IMR-90 (cell line): ENCODE measurements around the gene CLCA1. TPM values are rescaled to one million over a fixed set of nuclear protein-coding genes. Genes with fewer than 3 reads are reported as not detected.

Experiments
- ATAC-seq: fragments of 200-7000 bp; cut with Tn5 transposase; 2 replicates; pipeline ENCODE4 v1.9.1; 2020; ENCODE audit warnings: low read depth, mild to moderate bottlenecking, moderate library complexity
- BruUV-seq: library from RNA; stranded (reverse); fragments of 400-500 nt; replicated peaks from 2 replicates; lab custom pipeline; 2021; lab: Mats Ljungman, UMichigan
- CTCF ChIA-PET: fragments of 300-600 bp; formaldehyde crosslinking; extraction: SDS; loops from one replicate; lab custom pipeline; 2021; ENCODE audit warnings: antibody characterized with exemption; lab: Yijun Ruan, JAX
- POLR2A ChIA-PET: fragments of 300-600 bp; sonication (Branson Sonifier 250); formaldehyde crosslinking; loops from one replicate; lab custom pipeline; 2022; ENCODE audit warnings: antibody characterized with exemption; ENCODE audit not compliant: unreplicated experiment; lab: Charles Lee
- DNase-seq: peaks from one replicate; pipeline ENCODE4 v3.0.0; 2013
- H2AFZ ChIP-seq: replicated peaks from 2 replicates; pipeline ENCODE3; 2013; ENCODE audit warnings: low read length, mild to moderate bottlenecking; ENCODE audit not compliant: poor library complexity
- H2AK5ac ChIP-seq: 2 replicates; pipeline ENCODE4 v1.6.1; 2013; ENCODE audit warnings: low read depth, low read length, inconsistent platforms
- H2AK9ac ChIP-seq: replicated peaks from 2 replicates; pipeline ENCODE3; 2013; ENCODE audit warnings: mild to moderate bottlenecking, low read depth, low read length, moderate library complexity; ENCODE audit not compliant: poor library complexity
- H2BK120ac ChIP-seq: 2 replicates; pipeline ENCODE4 v1.6.1; 2013; ENCODE audit warnings: low read depth, low read length, inconsistent platforms
- H2BK15ac ChIP-seq: 3 replicates; pipeline ENCODE4 v1.6.1; 2013; ENCODE audit warnings: low read depth, low read length, inconsistent platforms
- H2BK20ac ChIP-seq: 2 replicates; pipeline ENCODE4 v1.6.1; 2013; ENCODE audit warnings: low read depth, mild to moderate bottlenecking, inconsistent platforms, low read length, moderate library complexity
- H2BK5ac ChIP-seq: 2 replicates; pipeline ENCODE4 v1.6.1; 2013; ENCODE audit warnings: mild to moderate bottlenecking, low read depth, low read length, inconsistent platforms; ENCODE audit not compliant: poor library complexity, severe bottlenecking
- H3K14ac ChIP-seq: replicated peaks from 2 replicates; pipeline ENCODE4 v1.6.1; 2013; ENCODE audit warnings: low read depth, low read length, inconsistent platforms
- H3K18ac ChIP-seq: 2 replicates; pipeline ENCODE4 v1.6.1; 2013; ENCODE audit warnings: low read depth, low read length, control low read depth
- H3K23ac ChIP-seq: 2 replicates; pipeline ENCODE4 v1.6.1; 2013; ENCODE audit warnings: low read depth, low read length, inconsistent platforms
- H3K27ac ChIP-seq: 2 replicates; pipeline ENCODE4 v1.5.1; 2013; ENCODE audit warnings: mild to moderate bottlenecking, control low read depth, low read length; ENCODE audit not compliant: insufficient read depth
- H3K27me3 ChIP-seq: 2 replicates; pipeline ENCODE4 v1.6.1; 2013; ENCODE audit warnings: low read length; ENCODE audit not compliant: control insufficient read depth, insufficient read depth
- H3K36me3 ChIP-seq: 2 replicates; pipeline ENCODE4 v1.6.1; 2013; ENCODE audit warnings: low read length, mixed read lengths; ENCODE audit not compliant: control insufficient read depth, insufficient read depth
- H3K4ac ChIP-seq: 2 replicates; pipeline ENCODE4 v1.6.1; 2013; ENCODE audit warnings: low read depth, low read length, inconsistent platforms
- H3K4me1 ChIP-seq: 2 replicates; pipeline ENCODE4 v1.6.1; 2013; ENCODE audit warnings: low read length, mixed read lengths; ENCODE audit not compliant: control insufficient read depth, insufficient read depth
- H3K4me2 ChIP-seq: 2 replicates; pipeline ENCODE4 v1.6.1; 2013; ENCODE audit warnings: low read depth, mild to moderate bottlenecking, control low read depth, low read length, moderate library complexity
- H3K4me3 ChIP-seq: 2 replicates; pipeline ENCODE4 v1.5.1; 2013; ENCODE audit warnings: low read depth, mild to moderate bottlenecking, control low read depth, low read length, moderate library complexity; ENCODE audit not compliant: insufficient read depth
- H3K56ac ChIP-seq: 2 replicates; pipeline ENCODE4 v1.6.1; 2013; ENCODE audit warnings: low read length, inconsistent platforms; ENCODE audit not compliant: insufficient read depth; ENCODE audit errors: extremely low read depth
- H3K79me1 ChIP-seq, 2 experiments: 2 replicates each; pipeline ENCODE4 v1.6.1; 2013; ENCODE audit warnings: low read length in 2 of 2, inconsistent platforms in 1 of 2, low read depth in 1 of 2
- H3K9ac ChIP-seq: 2 replicates; pipeline ENCODE4 v1.6.1; 2013; ENCODE audit warnings: low read depth, low read length, control low read depth
- H3K9me1 ChIP-seq: 2 replicates; pipeline ENCODE4 v1.6.1; 2013; ENCODE audit warnings: low read length, inconsistent platforms; ENCODE audit not compliant: insufficient read depth
- H3K9me3 ChIP-seq: 2 replicates; pipeline ENCODE4 v1.6.1; 2013; ENCODE audit warnings: low read length; ENCODE audit not compliant: control insufficient read depth, insufficient read depth
- H4K20me1 ChIP-seq: 2 replicates; pipeline ENCODE4 v1.6.1; 2013; ENCODE audit warnings: low read length, inconsistent platforms; ENCODE audit not compliant: insufficient read depth
- H4K5ac ChIP-seq: 2 replicates; pipeline ENCODE4 v1.6.1; 2013; ENCODE audit warnings: mild to moderate bottlenecking, low read depth, low read length, control low read depth
- H4K8ac ChIP-seq, 2 experiments: 2 replicates each; pipeline ENCODE4 v1.6.1; 2013; ENCODE audit warnings: low read depth in 2 of 2, low read length in 2 of 2, control low read depth in 1 of 2, inconsistent platforms in 1 of 2
- H4K91ac ChIP-seq: 2 replicates; pipeline ENCODE4 v1.6.1; 2013; ENCODE audit warnings: low read depth, low read length, inconsistent platforms; ENCODE audit not compliant: insufficient read depth
- BHLHE40 ChIP-seq: fragments of 150-350 bp; IDR thresholded peaks from 2 replicates; pipeline ENCODE4 v1.6.1; 2016; ENCODE audit warnings: mild to moderate bottlenecking, low read depth, low read length
- CEBPB ChIP-seq: IDR thresholded peaks from 2 replicates; pipeline ENCODE4 v1.6.1; 2012; ENCODE audit warnings: low read depth, low read length, improper control_type of control experiment
- CHD1 ChIP-seq: IDR thresholded peaks from 2 replicates; pipeline ENCODE4 v1.6.1; 2012; ENCODE audit warnings: low read depth, low read length, improper control_type of control experiment
- ELK1 ChIP-seq: fragments of 150-350 bp; IDR thresholded peaks from 2 replicates; pipeline ENCODE4 v1.6.1; 2016; ENCODE audit warnings: low read depth, mild to moderate bottlenecking, low read length, moderate library complexity, borderline replicate concordance
- MAFK ChIP-seq: IDR thresholded peaks from 2 replicates; pipeline ENCODE4 v1.6.1; 2012; ENCODE audit warnings: low read depth, low read length, improper control_type of control experiment
- MAZ ChIP-seq: IDR thresholded peaks from 2 replicates; pipeline ENCODE4 v1.6.1; 2012; ENCODE audit warnings: low read depth, mild to moderate bottlenecking, low read length, improper control_type of control experiment, moderate library complexity, borderline replicate concordance
- MXI1 ChIP-seq: IDR thresholded peaks from 2 replicates; pipeline ENCODE4 v1.6.1; 2012; ENCODE audit warnings: low read depth, mild to moderate bottlenecking, low read length, moderate library complexity, borderline replicate concordance
- NFE2L2 ChIP-seq: fragments of 150-350 bp; IDR thresholded peaks from 2 replicates; pipeline ENCODE4 v1.6.1; 2016; ENCODE audit warnings: low read depth, mild to moderate bottlenecking, low read length
- POLR2A ChIP-seq: IDR thresholded peaks from 2 replicates; pipeline ENCODE4 v1.6.1; 2012; ENCODE audit warnings: mild to moderate bottlenecking, low read depth, low read length
- RAD21 ChIP-seq: IDR thresholded peaks from 2 replicates; pipeline ENCODE4 v1.6.1; 2012; ENCODE audit warnings: low read length, improper control_type of control experiment
- RCOR1 ChIP-seq: IDR thresholded peaks from 2 replicates; pipeline ENCODE4 v1.6.1; 2012; ENCODE audit warnings: mild to moderate bottlenecking, low read length, improper control_type of control experiment; ENCODE audit not compliant: insufficient replicate concordance
- RFX5 ChIP-seq: IDR thresholded peaks from 2 replicates; pipeline ENCODE4 v1.8.0; 2012; ENCODE audit warnings: low read depth, mild to moderate bottlenecking, low read length, moderate library complexity
- SMC3 ChIP-seq: fragments of 150-350 bp; IDR thresholded peaks from 2 replicates; pipeline ENCODE4 v1.6.1; 2016; ENCODE audit warnings: low read depth, mild to moderate bottlenecking, antibody characterized with exemption, low read length, moderate library complexity
- WGBS, 2 experiments: methylation state at CpG; one replicate each; pipeline versions ENCODE4 v1.1.5 to v1.1.7; 2013; ENCODE audit warnings: missing lambda C conversion rate in 2 of 2; ENCODE audit not compliant: insufficient read length in 1 of 2; ENCODE audit errors: extremely low coverage in 2 of 2; 5-methylcytosine and 5-hydroxymethylcytosine counted together
- dilution Hi-C: fragments of 300-500 bp; cut with HindIII; formaldehyde crosslinking; loops from one replicate; pipeline ENCODE4 v1.14.3; 2018; ENCODE audit warnings: low sequenced_read_pairs; ENCODE audit not compliant: unreplicated experiment
- in situ Hi-C: fragments of 300-500 bp; cut with MboI; formaldehyde crosslinking; loops from 3 replicates; pipeline ENCODE4 v1.14.3; 2019; ENCODE audit warnings: low sequenced_read_pairs, inconsistent platforms, mixed read lengths
- intact Hi-C: fragments of 100-400 bp; cut with micrococcal nuclease; formaldehyde crosslinking; loops from 2 replicates; pipeline ENCODE4 v1.10.0; 2022
- polyA plus RNA-seq, 3 experiments: library from polyadenylated mRNA; depleted of rRNA; stranded (reverse); fragments of >200 nt; gene quantifications; 2 replicates each; pipeline ENCODE4 v1.2.3, GENCODE V29; 2012; ENCODE audit warnings: low replicate concordance in 1 of 3
- total RNA-seq: library from RNA; depleted of rRNA; stranded (reverse); fragments of >200 nt; gene quantifications from 2 replicates; pipeline ENCODE4 v1.2.3, GENCODE V29; 2012
- TF ChIP-seq, protein P1 (sequence below): conservative IDR thresholded peaks from 2 replicates; pipeline ENCODE4 v1.5.1; 2012; ENCODE audit warnings: mild to moderate bottlenecking, low read depth, low read length, improper control_type of control experiment
- TF ChIP-seq, protein P2 (sequence below): fragments of 150-350 bp; IDR thresholded peaks from 2 replicates; pipeline ENCODE4 v1.6.1; 2017; ENCODE audit warnings: mild to moderate bottlenecking, antibody characterized with exemption, low read length, low read depth

Gene CLCA1
- total and polyA plus RNA-seq, 2 of the 4 experiments (the other 2 are of a cell fraction), result not detected

- H3K4me2 ChIP-seq, result no peak overlapping the region
- no TSS peak for BruUV-seq
Observed at GRCh38 chr1:86541859-86542258, 73.1 kb downstream of the CLCA1 start.

More at GRCh38 chr1:86541859-86542258, 73.1 kb downstream of the CLCA1 start:
- no peak overlapping the region for H2AK9ac ChIP-seq
- intact Hi-C loops, result no loop called here
- no peaks in the 10 kb centered on the region for H3K79me1 ChIP-seq
- H3K27me3 ChIP-seq, result peaks cover 1% of the 10 kb centered on the region; the same call in 1 of the 2 replicates
- no peak overlapping the region for H2BK5ac ChIP-seq
- TF ChIP-seq SMC3 (no peak), RCOR1 (no peak), NFE2L2 (no peak), MAZ (no peak), MXI1 (no peak), CHD1 (no peak), RAD21 (no peak), RFX5 (no peak), MAFK (no peak), ELK1 (no peak), POLR2A (no peak), BHLHE40 (no peak), CEBPB (no peak)
- TF ChIP-seq, protein P1, sequence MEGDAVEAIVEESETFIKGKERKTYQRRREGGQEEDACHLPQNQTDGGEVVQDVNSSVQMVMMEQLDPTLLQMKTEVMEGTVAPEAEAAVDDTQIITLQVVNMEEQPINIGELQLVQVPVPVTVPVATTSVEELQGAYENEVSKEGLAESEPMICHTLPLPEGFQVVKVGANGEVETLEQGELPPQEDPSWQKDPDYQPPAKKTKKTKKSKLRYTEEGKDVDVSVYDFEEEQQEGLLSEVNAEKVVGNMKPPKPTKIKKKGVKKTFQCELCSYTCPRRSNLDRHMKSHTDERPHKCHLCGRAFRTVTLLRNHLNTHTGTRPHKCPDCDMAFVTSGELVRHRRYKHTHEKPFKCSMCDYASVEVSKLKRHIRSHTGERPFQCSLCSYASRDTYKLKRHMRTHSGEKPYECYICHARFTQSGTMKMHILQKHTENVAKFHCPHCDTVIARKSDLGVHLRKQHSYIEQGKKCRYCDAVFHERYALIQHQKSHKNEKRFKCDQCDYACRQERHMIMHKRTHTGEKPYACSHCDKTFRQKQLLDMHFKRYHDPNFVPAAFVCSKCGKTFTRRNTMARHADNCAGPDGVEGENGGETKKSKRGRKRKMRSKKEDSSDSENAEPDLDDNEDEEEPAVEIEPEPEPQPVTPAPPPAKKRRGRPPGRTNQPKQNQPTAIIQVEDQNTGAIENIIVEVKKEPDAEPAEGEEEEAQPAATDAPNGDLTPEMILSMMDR, result no peak
- TF ChIP-seq, protein P2, sequence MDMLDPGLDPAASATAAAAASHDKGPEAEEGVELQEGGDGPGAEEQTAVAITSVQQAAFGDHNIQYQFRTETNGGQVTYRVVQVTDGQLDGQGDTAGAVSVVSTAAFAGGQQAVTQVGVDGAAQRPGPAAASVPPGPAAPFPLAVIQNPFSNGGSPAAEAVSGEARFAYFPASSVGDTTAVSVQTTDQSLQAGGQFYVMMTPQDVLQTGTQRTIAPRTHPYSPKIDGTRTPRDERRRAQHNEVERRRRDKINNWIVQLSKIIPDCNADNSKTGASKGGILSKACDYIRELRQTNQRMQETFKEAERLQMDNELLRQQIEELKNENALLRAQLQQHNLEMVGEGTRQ, result no peak
- no peak overlapping the region for H2AFZ ChIP-seq
- ATAC-seq (no peak), DNase-seq (no peak)
- no peak overlapping the region for H4K8ac ChIP-seq
- no peak overlapping the region for H2BK120ac ChIP-seq
- H3K14ac ChIP-seq, result no peak overlapping the region
- POLR2A ChIA-PET, result no interaction called here
- dilution Hi-C loops, result no loop called here
- no peak overlapping the region for H3K4me3 ChIP-seq
- H3K4me1 ChIP-seq, result no peaks in the 10 kb centered on the region
- H3K4ac ChIP-seq, result no peak overlapping the region
- no peak overlapping the region for H4K5ac ChIP-seq
- CTCF ChIA-PET, result interaction anchor here (0.8 to 1.4 kb wide), 3 partner anchors 11 to 76 kb away, joined by 3 to 4 read pairs (median 3); no protein-coding TSS in a partner anchor
- in situ Hi-C loops, result no loop called here
- no peak overlapping the region for H3K9ac ChIP-seq
- no peak overlapping the region for H2AK5ac ChIP-seq
- whole genome bisulfite sequencing, 2 experiments, result no CpG with 5 or more reads among the region's 2 CpGs
- no peak overlapping the region for H3K27ac ChIP-seq
- no peak overlapping the region for H2BK15ac ChIP-seq
- no peak overlapping the region for H2BK20ac ChIP-seq
- H3K56ac ChIP-seq, result no peak overlapping the region
- no peak overlapping the region for H4K91ac ChIP-seq
- H3K23ac ChIP-seq, result no peak overlapping the region
- no peak overlapping the region for H3K18ac ChIP-seq
- no peaks in the 10 kb centered on the region for H3K9me3 ChIP-seq
- no peaks in the 10 kb centered on the region for H3K36me3 ChIP-seq
- no peaks in the 10 kb centered on the region for H4K20me1 ChIP-seq
- no peaks in the 10 kb centered on the region for H3K9me1 ChIP-seq
